GM18520 (cell line): ENCODE measurements around the gene POMGNT2.
"Not testable (repeated sequence)": the region's sequence is repeated elsewhere in the genome, so short reads cannot be mapped to it uniquely, and the experiment has no call there.

Experiments used
- ATAC-seq: cut with Tn5 transposase; IDR thresholded peaks from one replicate; pipeline ENCODE4 v1.9.1; 2021; ENCODE audit not compliant: unreplicated experiment

POMGNT2 gene

DNA sequence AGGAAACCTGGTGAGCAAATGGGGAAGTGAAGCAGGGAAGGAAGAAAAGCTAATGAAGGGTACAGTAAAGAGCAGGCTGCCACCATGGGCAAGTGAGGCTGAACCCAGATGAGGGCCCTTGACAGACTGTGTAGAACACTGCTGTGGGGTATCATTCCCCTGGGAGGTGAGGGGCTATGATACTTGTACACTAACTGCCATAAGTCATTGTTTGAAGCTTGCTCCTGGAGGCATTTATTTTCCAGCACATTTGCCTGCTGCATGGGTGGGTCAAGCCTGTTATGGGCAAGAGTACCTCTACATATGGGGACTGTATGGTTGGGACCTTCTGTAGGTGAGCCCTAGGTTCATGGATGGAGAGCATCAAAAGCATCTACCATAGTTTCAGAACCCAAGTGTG lies 57.4 kb downstream of the POMGNT2 start:
- ATAC-seq = no peak

DNA sequence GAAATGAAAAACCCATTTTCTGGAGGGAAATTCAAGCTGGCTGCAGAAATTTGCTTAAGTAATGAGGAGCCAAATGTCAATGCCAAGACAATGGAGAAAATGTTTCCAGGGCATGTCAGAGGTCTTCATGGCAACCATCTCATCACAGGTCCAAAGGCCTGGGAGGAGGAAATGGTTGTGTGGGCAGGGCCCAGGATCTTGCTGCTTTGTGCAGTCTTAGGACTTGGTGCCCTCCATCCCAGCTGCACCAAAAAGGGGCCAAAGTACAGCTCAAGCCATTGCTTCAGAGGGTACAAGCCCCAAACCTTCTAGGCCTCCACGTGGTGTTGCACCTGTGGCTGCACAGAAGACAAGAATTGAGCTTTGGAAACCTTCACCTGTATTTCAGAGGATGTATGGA lies 59.3 kb downstream of the POMGNT2 start:
- no peak for ATAC-seq

DNA sequence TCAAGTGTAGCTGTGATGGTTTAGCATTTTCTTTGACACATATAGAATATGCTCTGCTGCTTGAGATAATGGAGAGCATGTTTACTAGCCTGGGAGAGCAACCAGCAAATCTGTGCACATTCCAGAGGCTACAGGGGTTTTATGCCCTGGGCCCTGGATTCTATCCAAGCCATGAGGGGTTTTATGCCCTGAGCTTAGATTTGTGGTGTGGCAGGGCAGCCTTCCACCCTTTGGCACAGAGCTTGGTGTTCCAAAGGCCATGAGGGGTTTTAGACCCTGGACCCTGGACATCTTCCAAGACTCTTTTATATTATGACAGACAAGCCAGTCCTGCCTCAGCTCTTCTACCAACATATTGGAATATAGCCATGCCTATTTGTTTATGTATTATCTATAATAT lies 60.8 kb downstream of the POMGNT2 start:
- not testable (repeated sequence) for ATAC-seq

DNA sequence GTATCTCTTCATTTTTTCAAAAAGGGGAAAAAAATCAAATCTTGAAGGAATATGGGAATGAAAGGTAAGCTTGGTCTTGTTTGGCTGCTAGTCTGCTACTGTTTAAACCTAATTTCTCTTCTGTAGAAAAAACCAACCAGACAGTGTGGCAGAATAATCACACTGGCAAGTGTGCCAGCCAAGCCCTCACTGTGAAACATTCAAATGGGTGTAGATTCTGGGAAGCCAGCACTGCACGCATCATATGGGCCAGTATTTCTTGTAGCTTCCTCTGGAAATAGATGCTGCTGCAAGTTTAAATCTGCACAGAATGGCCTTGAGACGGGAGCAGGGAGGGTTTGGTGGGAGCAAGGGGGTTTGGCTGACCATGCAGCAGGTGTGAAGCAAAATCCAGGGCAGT lies 62.1 kb downstream of the POMGNT2 start:
- no peak for ATAC-seq

DNA sequence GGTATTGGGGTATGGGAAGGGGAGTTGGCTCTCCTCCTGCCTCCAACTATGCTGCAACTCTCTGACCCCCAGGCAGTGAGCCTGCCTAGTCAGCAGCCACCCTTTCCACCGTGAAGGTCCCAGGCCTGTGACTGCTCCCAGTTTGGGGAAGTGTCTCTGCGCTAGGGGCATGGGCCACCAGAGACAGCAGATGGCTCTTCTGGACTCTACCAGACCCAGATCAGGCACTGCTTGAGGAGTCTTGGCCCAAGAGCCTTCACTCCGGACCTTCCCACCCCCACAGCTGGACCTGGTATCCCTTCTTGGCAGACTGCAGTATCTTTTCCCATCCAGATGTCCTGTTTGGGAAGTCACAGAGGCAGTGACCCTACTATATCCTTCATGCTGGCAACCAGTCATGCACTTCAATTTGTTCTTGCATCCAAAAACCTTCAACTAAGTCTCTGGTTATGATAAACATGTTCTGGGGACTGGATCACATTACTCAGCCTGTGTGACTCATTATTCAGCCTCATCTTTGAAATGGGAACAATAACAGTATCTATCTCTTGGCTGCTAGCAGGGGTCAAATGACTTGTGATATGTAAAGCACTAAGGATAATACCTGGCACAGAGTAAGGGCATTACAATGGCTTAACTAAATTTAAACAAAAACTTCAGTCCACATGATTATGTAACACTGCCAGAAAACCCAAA lies 62.7 kb downstream of the POMGNT2 start:
- ATAC-seq = no peak

DNA sequence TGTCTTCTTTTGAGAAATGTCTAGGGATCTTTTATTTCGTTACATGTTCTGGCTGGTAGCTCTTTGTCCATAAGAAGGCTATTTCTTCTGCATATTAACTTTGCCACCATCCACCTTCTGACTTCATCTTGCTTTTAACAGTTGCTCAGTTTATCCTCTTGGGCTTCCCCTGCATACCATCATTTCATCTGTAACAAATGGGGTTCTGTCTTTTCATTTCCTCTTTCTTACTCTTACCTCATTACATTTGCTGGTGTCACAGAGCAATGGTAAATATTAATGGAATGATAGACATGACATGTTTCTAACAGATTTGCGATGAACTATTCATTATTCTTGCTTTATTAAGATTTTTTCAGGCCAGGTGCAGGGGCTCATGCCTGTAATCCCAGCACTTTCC lies 64.4 kb downstream of the POMGNT2 start:
- no peak for ATAC-seq

DNA sequence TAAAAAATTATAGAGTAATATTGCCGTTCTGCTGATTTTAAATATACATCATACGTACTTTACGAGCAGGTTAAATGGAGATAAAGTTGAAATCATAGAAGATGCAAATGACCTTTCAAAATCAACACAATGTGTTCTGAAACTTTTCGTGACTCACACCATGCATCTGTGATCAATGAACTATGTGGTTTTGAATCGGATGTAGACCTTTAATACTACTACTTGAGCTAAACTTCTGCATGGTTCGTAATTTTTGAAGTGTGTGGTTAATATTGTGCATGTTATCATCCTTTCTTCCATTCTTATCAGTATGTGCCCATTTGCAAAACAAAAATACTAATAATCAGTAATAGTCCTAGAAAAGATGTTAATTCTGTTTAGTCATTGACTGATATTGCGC lies 67.9 kb downstream of the POMGNT2 start:
- peak; percentile 54 for ATAC-seq

DNA sequence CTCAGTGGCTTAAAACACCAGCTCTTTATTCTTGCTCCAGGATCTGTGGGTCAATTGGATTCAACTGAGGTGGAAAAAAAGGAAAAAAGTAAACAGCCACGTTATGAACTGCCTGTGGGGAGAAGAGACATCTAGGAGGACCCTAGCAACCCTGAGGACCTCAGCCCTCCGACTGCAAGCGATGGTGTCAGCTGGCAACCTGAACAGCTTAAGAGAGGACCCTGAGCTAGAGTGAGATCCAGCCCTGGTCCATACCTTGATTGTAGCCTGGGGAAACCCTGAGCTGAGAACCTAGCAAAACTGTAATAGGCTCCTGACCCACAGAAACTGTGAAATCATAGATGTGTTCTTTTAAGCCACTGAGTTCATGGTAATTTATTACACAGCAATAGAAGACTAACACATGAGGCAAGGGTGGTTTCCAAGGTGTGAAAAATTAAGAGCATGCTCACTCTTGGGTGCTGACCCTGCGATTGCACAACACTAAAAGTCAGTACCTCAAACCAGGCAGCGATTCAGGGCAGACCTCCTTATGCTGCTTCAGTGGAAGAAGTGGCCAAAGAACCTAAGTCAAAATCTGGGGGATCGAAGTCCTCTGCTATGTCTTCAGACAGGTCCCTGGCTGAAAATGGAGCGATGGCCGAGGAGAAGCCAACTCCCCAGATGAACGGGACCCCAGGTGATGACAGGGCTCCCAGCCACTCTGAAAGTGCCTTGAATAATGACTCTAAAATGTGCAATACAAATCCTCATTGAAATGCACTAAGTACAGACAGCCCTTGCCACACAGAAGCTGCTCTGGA lies 69.1 kb downstream of the POMGNT2 start:
- ATAC-seq = peak; percentile 72

DNA sequence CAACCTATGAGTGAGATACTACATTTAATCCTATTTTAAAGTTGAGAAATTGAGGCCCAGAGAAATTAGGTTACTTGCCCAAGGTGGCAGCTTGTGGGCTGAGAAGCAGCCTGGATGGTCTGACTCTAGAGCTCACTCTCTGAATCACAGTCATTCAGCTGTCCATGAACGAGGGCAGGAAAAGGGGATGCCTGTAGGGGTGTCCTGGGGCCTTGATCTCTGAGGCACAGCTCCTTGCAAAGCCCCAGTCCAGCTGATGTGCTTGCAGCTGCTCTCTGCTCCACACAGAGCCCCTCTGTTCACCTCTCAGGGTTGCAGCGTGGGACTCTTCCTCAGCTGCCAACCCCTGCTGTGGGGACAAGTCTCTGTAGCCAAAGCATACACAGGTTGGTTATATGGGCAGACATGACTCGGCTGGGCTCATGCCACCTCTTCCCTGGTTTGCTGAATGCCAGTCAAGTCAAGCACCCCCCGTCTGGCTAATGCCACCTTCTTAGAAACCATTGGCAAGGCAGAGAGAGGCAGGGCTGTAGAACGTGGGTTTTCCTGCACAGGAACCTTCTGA lies 70.0 kb downstream of the POMGNT2 start:
- ATAC-seq = no peak

DNA sequence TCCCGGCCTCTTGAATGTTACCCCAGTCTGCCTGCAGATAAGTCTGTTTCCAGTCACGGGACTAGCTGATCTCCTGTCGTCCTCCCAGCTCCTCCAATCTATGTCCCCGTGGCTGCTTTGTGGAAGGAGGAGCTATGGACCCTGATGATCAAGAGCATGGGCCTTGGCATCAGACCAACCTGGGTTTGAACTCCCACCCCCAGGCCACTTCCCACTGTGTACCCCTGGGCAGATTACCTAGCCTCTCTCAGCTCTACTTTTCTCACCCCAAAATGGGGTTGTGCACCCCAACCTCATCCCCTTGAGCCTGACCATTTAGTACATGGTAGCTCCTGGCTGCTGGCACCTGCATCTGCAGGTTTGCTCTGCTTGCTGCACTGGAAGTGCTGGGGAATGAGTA lies 71.0 kb downstream of the POMGNT2 start:
- no peak for ATAC-seq

DNA sequence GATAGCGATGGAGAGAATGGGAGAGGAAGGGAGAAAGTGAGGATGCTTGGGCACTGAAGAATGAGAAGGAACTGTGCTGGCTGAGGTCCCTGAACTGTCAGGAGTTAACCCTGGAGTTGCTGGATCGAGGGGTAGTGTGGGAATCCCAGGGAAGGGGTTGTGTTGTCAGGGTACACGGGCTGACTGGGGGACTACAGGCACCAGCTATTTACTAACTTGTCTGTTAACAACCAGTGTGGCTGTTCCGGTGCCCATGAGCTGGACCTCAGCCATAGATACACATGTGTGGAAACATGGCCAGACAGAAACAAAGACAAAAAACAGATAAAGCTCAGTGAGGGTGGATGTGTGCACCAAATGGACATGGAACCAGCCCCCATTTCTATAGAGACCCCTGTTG lies 71.7 kb downstream of the POMGNT2 start:
- no peak for ATAC-seq

DNA sequence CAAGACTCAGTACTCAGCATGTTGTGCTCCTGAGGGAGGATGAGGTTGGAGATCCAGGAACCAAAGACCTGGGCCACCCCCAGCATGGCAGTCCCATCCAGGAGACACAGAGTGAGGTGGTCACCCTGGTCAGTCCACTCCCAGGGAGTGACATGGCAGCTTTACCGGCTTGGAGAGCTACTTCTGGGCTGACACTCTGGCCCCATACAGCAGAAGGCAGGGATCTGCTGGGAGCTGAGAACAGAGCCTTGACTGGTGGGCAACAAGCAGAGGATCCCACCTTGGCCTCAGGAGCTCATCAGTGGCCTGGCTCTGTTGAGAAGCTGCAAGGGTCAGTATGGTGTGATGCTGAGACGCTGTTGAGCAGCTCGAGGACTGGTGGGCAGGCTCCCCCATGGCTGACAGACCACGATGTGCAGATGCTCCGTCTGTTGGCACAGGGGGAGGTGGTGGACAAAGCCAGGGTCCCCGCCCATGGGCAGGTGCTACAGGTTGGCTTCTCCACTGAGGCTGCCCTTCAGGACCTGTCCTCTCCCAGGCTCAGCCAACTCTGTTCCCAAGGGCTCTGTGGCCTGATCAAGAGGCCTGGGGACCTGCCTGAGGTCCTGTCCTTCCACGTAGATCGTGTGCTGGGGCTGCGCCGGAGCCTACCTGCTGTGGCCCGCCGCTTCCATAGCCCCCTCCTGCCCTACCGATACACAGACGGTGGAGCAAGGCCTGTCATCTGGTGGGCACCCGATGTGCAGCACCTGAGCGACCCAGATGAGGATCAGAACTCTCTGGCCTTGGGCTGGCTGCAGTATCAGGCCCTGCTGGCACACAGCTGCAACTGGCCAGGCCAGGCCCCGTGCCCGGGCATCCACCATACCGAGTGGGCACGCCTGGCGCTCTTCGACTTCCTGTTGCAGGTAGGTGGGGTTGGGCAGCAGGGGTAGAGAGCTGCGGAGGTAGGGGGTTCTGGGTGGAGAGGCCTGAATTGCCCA lies 72.9 kb downstream of the POMGNT2 start:
- ATAC-seq = no peak

DNA sequence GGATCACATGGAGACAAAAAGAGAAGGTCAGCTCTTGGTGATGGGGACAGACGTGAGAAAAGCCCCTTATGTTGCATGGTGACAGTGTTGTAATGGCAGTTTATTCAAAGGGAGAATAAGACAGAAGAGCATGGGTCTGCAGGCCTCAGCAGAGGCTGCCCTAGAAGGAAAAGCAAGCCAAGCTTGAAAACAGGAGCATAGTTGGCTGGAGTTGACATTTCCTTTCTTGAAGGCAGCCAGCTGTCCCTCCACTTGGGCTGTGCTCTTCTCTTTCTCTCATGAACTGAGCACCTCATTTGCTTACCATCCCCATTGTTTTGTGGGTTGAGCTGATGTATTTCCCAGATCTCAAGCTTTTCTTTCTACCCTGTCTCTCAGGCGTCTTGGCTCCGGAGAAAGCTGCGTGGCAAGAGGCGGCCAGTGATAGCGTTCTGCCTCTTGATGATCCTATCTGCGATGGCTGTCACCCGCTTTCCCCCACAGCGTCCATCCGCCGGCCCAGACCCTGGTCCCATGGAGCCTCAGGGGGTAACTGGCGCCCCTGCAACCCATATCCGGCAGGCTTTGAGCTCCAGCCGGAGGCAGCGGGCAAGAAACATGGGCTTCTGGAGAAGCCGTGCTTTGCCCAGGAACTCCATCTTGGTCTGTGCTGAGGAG lies 73.9 kb downstream of the POMGNT2 start:
- no peak for ATAC-seq

DNA sequence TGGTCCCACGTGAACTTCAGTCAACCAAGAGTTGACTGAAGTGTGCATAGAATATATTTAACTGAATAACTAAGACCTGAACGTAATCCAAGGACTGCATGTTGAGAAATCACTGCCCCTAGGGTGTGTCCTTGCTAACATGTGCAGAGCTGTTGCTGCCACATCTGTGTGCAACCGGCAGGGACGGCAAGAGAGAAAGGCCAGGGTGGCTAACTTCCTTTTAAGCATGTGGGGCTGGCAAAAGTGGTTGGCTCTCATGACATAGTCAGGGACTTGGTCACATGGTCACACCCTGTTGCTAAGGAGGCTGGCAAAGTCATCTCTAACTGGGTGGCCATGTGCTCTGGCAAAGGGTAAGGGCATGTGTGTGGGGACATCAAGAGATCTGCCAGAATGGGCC lies 74.4 kb downstream of the POMGNT2 start:
- ATAC-seq = no peak

DNA sequence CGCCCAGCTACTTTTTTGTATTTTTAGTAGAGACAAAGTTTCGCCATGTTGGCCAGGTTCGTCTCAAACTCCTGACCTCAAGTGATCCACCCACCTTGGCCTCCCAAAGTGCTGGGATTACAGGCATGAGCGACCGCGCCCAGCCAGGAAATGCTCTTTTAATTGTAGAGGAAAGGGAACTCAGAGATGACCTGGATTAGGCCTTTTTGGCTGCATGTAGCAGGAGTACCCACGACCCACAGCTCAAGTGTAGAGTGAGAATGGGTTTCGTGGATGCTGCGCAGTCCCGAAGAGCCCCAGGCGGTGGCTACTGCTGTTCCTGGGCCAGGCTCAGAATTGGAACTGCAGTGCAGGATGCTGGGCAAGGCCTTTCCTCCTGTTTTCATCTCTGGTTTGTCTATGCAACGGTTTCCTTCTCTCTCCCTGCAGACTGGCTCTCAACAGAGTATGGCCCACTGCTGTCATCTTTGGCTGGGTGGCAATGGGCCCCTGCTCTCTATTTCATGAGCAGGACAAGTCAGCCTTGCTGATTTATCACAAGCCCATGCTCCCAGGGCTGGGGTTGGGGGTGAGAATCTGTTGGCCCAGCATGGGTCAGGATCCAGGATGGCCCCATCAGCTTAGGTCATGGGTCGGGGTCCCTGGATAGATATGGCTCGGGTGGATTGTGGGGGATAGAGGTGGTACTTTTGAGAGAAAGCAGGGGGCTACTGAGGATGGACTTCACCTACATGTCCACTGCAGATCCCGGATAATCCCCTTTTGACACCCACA lies 75.5 kb downstream of the POMGNT2 start:
- no peak for ATAC-seq
